Vein endothelial cell (primary cell): ENCODE measurements around the gene KRTAP6-1. TPM values are rescaled to one million over a fixed set of nuclear protein-coding genes. Genes with fewer than 3 reads are reported as not detected.

Source experiments
- small RNA-seq: library from RNA; depleted of rRNA; stranded (forward); fragments of <200 nt; gene quantifications from one replicate; pipeline ENCODE3, GENCODE V24; 2012
- total RNA-seq: library from RNA; depleted of rRNA; stranded (reverse); fragments of >200 nt; gene quantifications from 2 replicates; pipeline ENCODE4 v1.2.3, GENCODE V29; 2012

KRTAP6-1 gene
- not detected in 2 replicates for total RNA-seq

GRCh38 chr21:30613836-30614235 is at the start of gene KRTAP6-1:
TSS of gene KRTAP6-1 (minus strand) at chr21:30613930. CDS start at chr21:30613904, 26 bp downstream.

GRCh38 chr21:30642564-30642963 is 28.8 kb upstream of the KRTAP6-1 start, which contains the start of gene KRTAP20-3:
TSS of gene KRTAP20-3 (plus strand) at chr21:30642864.

GRCh38 chr21:30634906-30635305 is 21.2 kb upstream of the KRTAP6-1 start, which contains the start of gene KRTAP20-2:
TSS of gene KRTAP20-2 (plus strand) at chr21:30635206. CDS start at chr21:30635264, 58 bp downstream.

GRCh38 chr21:30620522-30620921 is 6.8 kb upstream of the KRTAP6-1 start, which contains the start of gene KRTAP20-4:
TSS of gene KRTAP20-4 (plus strand) at chr21:30620627.

GRCh38 chr21:30616125-30616524 is 2.4 kb upstream of the KRTAP6-1 start, which contains the start of gene KRTAP20-1:
TSS of gene KRTAP20-1 (plus strand) at chr21:30616425. CDS start at chr21:30616455, 30 bp downstream.

GRCh38 chr21:30600787-30601186 is 12.9 kb downstream of the KRTAP6-1 start, which contains the start of gene KRTAP22-1:
TSS of gene KRTAP22-1 (plus strand) at chr21:30601087.

GRCh38 chr21:30598802-30599201 is 14.9 kb downstream of the KRTAP6-1 start, which contains the start of gene KRTAP6-2:
TSS of gene KRTAP6-2 (minus strand) at chr21:30598902. CDS start at chr21:30598874, 28 bp downstream.

GRCh38 chr21:30592140-30592539 is 21.6 kb downstream of the KRTAP6-1 start, which contains the start of gene KRTAP6-3:
TSS of gene KRTAP6-3 (plus strand) at chr21:30592440. CDS start at chr21:30592446, 6 bp downstream.

GRCh38 chr21:30590297-30590696 is 23.4 kb downstream of the KRTAP6-1 start, which contains the start of gene KRTAP22-2:
TSS of gene KRTAP22-2 (minus strand) at chr21:30590397.

Small RNA genes lying within 50 kb of the gene (small RNA-seq; reads per million reads assigned to genes)
- gene KRTAP20-1, result not detected
- not detected for gene KRTAP20-3
- gene KRTAP20-4, result not detected
- gene KRTAP22-1, result not detected
- gene KRTAP22-2, result not detected

Other genes starting within 250 kb of the KRTAP6-1 start
- gene KRTAP13-2, start 241.7 kb downstream of the KRTAP6-1 start, total RNA-seq, result not detected in 2 replicates
- not detected in 2 replicates for gene KRTAP13-1, start 217.9 kb downstream of the KRTAP6-1 start, total RNA-seq
- gene KRTAP13-3, start 188.0 kb downstream of the KRTAP6-1 start, total RNA-seq, result not detected in 2 replicates
- not detected in 2 replicates for gene KRTAP13-4, start 183.7 kb downstream of the KRTAP6-1 start, total RNA-seq
- gene KRTAP15-1, start 173.7 kb downstream of the KRTAP6-1 start, total RNA-seq, result not detected in 2 replicates
- gene KRTAP19-1, start 133.6 kb downstream of the KRTAP6-1 start, total RNA-seq, result not detected in 2 replicates
- gene KRTAP19-2, start 126.5 kb downstream of the KRTAP6-1 start, total RNA-seq, result not detected in 2 replicates
- not detected in 2 replicates for gene KRTAP19-3, start 121.9 kb downstream of the KRTAP6-1 start, total RNA-seq
- gene KRTAP19-4, start 116.8 kb downstream of the KRTAP6-1 start, total RNA-seq, result not detected in 2 replicates
- not detected in 2 replicates for gene KRTAP19-5, start 111.8 kb downstream of the KRTAP6-1 start, total RNA-seq
- not detected in 2 replicates for gene KRTAP19-6, start 72.1 kb downstream of the KRTAP6-1 start, total RNA-seq
- gene KRTAP19-7, start 52.6 kb downstream of the KRTAP6-1 start, total RNA-seq, result not detected in 2 replicates
- gene KRTAP22-2, start 23.5 kb downstream of the KRTAP6-1 start, total RNA-seq, result not detected in 2 replicates
- gene KRTAP6-3, start 21.5 kb downstream of the KRTAP6-1 start, total RNA-seq, result not detected in 2 replicates
- not detected in 2 replicates for gene KRTAP6-2, start 15.0 kb downstream of the KRTAP6-1 start, total RNA-seq
- gene KRTAP22-1, start 12.8 kb downstream of the KRTAP6-1 start, total RNA-seq, result not detected in 2 replicates
- gene KRTAP20-1, start 2.5 kb upstream of the KRTAP6-1 start, total RNA-seq, result not detected in 2 replicates
- gene KRTAP20-4, start 6.7 kb upstream of the KRTAP6-1 start, total RNA-seq, result not detected in 2 replicates
- gene KRTAP20-2, start 21.3 kb upstream of the KRTAP6-1 start, total RNA-seq, result not detected in 2 replicates
- not detected in 2 replicates for gene KRTAP20-3, start 28.9 kb upstream of the KRTAP6-1 start, total RNA-seq
- gene KRTAP21-3, start 104.8 kb upstream of the KRTAP6-1 start, total RNA-seq, result not detected in 2 replicates
- gene KRTAP21-2, start 133.3 kb upstream of the KRTAP6-1 start, total RNA-seq, result not detected in 2 replicates
- gene KRTAP21-1, start 141.5 kb upstream of the KRTAP6-1 start, total RNA-seq, result not detected in 2 replicates
- gene KRTAP8-1, start 199.3 kb upstream of the KRTAP6-1 start, total RNA-seq, result not detected in 2 replicates
- gene KRTAP7-1, start 215.8 kb upstream of the KRTAP6-1 start, total RNA-seq, result not detected in 2 replicates